Endothelial cell of umbilical vein (primary cell): Measurements from ENCODE around the gene SLIT1. TPM values are rescaled to one million over a fixed set of nuclear protein-coding genes. Genes with fewer than 3 reads are reported as not detected.

Experiments used
- Bru-seq: library from RNA; stranded (reverse); fragments of 400-500 nt; gene quantifications from one replicate; lab custom pipeline; 2021; lab: Mats Ljungman, UMichigan
- BruChase-seq, 2 experiments: library from RNA; stranded (reverse); fragments of 400-500 nt; gene quantifications; one replicate each; lab custom pipeline; 2021; lab: Mats Ljungman, UMichigan
- BruUV-seq: library from RNA; stranded (reverse); fragments of 400-500 nt; replicated peaks from 2 replicates; lab custom pipeline; 2021; lab: Mats Ljungman, UMichigan
- CTCF ChIA-PET: fragments of 300-600, 350-600 bp; sonication (Branson Sonifier 250); formaldehyde crosslinking; loops from one replicate; lab custom pipeline; 2021; ENCODE audit warnings: antibody characterized with exemption, inconsistent platforms; lab: Charles Lee
- POLR2A ChIA-PET: fragments of 300-600, 350-600 bp; sonication (Branson Sonifier 250); formaldehyde crosslinking; loops from one replicate; lab custom pipeline; 2021; ENCODE audit warnings: antibody characterized with exemption, inconsistent platforms; lab: Charles Lee
- DNase-seq: peaks from one replicate; pipeline ENCODE4 v3.0.0-alpha.2; 2011; ENCODE audit warnings: low read depth, low spot score
- FAIRE-seq: peaks from 2 replicates; lab custom pipeline; 2011; peaks lifted over from hg19 to GRCh38; lab: Jason Lieb, UNC
- H2AFZ ChIP-seq: 2 replicates; pipeline ENCODE4 v1.6.0; 2012; ENCODE audit warnings: low read depth, low read length, control low read depth, inconsistent platforms
- H3K27ac ChIP-seq: 2 replicates; pipeline ENCODE4 v1.5.1; 2011; ENCODE audit warnings: low read depth, mild to moderate bottlenecking, control low read depth, low read length, moderate library complexity; ENCODE audit not compliant: insufficient read depth
- H3K27me3 ChIP-seq, 2 experiments: 2 replicates each; pipeline versions ENCODE4 v1.6.0 to v1.6.1; 2011; ENCODE audit warnings: low read length in 2 of 2, mixed read lengths in 1 of 2; ENCODE audit not compliant: control insufficient read depth in 2 of 2, insufficient read depth in 2 of 2
- H3K36me3 ChIP-seq, 2 experiments: 2 replicates in 1 of 2; 3 replicates in 1 of 2; pipeline ENCODE4 v1.5.1; 2011; ENCODE audit warnings: low read length in 2 of 2, mild to moderate bottlenecking in 1 of 2, moderate library complexity in 1 of 2; ENCODE audit not compliant: control insufficient read depth in 2 of 2, insufficient read depth in 2 of 2; ENCODE audit errors: extremely low read depth in 1 of 2
- H3K4me1 ChIP-seq: 3 replicates; pipeline ENCODE4 v1.5.1; 2011; ENCODE audit warnings: mild to moderate bottlenecking, low read length; ENCODE audit not compliant: control insufficient read depth, insufficient read depth; ENCODE audit errors: extremely low read depth
- H3K4me2 ChIP-seq: 2 replicates; pipeline ENCODE4 v1.6.1; 2011; ENCODE audit warnings: low read length, control low read depth, mixed read lengths; ENCODE audit not compliant: insufficient read depth
- H3K4me3 ChIP-seq, 3 experiments: fragments of 200-600 bp in 1 of 3; sonication (generic), shearing (Covaris generic) in 1 of 3; replicated peaks in 1 of 3; 2 replicates each; pipeline ENCODE4 v1.5.1; 2011 to 2016; ENCODE audit warnings: control low read depth in 3 of 3, low read length in 3 of 3, mild to moderate bottlenecking in 2 of 3, inconsistent platforms in 1 of 3, low read depth in 1 of 3, moderate library complexity in 1 of 3; ENCODE audit not compliant: insufficient read depth in 1 of 3
- H3K79me2 ChIP-seq: 2 replicates; pipeline ENCODE4 v1.6.0; 2012; ENCODE audit warnings: low read length, inconsistent platforms; ENCODE audit not compliant: control insufficient read depth, insufficient read depth
- H3K9ac ChIP-seq: replicated peaks from 2 replicates; pipeline ENCODE3; 2011; ENCODE audit warnings: low read length, control low read depth; ENCODE audit not compliant: insufficient read depth; ENCODE audit errors: extremely low read depth
- H3K9me1 ChIP-seq: replicated peaks from 3 replicates; pipeline ENCODE4 v1.6.0; 2011; ENCODE audit warnings: mild to moderate bottlenecking, low read length; ENCODE audit not compliant: control insufficient read depth, insufficient read depth; ENCODE audit errors: extremely low read depth
- H3K9me3 ChIP-seq: replicated peaks from 2 replicates; pipeline ENCODE4 v1.5.1; 2012; ENCODE audit warnings: low read length, inconsistent platforms; ENCODE audit not compliant: control insufficient read depth, insufficient read depth
- H4K20me1 ChIP-seq: replicated peaks from 2 replicates; pipeline ENCODE3; 2011; ENCODE audit warnings: mild to moderate bottlenecking, low read length; ENCODE audit not compliant: control insufficient read depth, insufficient read depth; ENCODE audit errors: extremely low read depth
- CTCF ChIP-seq, 2 donors: IDR thresholded peaks; 1 replicate in 1 of 2; 2 replicates in 1 of 2; pipeline ENCODE4 v1.5.1; 2011; ENCODE audit warnings: low read length in 2 of 2, mild to moderate bottlenecking in 2 of 2, moderate library complexity in 2 of 2, control low read depth in 1 of 2, inconsistent platforms in 1 of 2, low read depth in 1 of 2; ENCODE audit not compliant: insufficient read depth in 1 of 2; ENCODE audit errors: extremely low read depth in 1 of 2
- FOS ChIP-seq: IDR thresholded peaks from 2 replicates; pipeline ENCODE4 v1.6.1; 2011; ENCODE audit warnings: mild to moderate bottlenecking, low read length, moderate library complexity, borderline replicate concordance; ENCODE audit not compliant: insufficient read depth
- GATA2 ChIP-seq: IDR thresholded peaks from 2 replicates; pipeline ENCODE4 v1.7.0; 2011; ENCODE audit warnings: low read depth, mild to moderate bottlenecking, moderate library complexity, mixed read lengths, low read length; ENCODE audit not compliant: insufficient read length, insufficient read depth
- JUN ChIP-seq: IDR thresholded peaks from 2 replicates; pipeline ENCODE4 v1.6.1; 2011; ENCODE audit warnings: borderline replicate concordance, low read depth; ENCODE audit not compliant: insufficient read length, insufficient read depth
- MYC ChIP-seq: IDR thresholded peaks from one replicate; pipeline ENCODE4 v1.6.1; 2011; ENCODE audit warnings: mild to moderate bottlenecking, low read depth, low read length
- dilution Hi-C: fragments of 300-500 bp; cut with MboI; formaldehyde crosslinking; loops from one replicate; pipeline ENCODE4 v1.15.0; 2019; ENCODE audit warnings: low sequenced_read_pairs; ENCODE audit not compliant: extremely low pct_ligation_motif_present
- intact Hi-C: fragments of 100-400 bp; cut with micrococcal nuclease; formaldehyde crosslinking; loops from one replicate; pipeline ENCODE4 v1.10.0; 2022
- long read RNA-seq: library from polyadenylated mRNA; stranded (forward); transcript quantifications from one replicate; pipeline ENCODE4 v2.0.0, GENCODE V29; 2021
- polyA minus RNA-seq, 3 experiments: library from RNA; depleted of rRNA, polyadenylated mRNA; stranded (reverse); fragments of >200 nt; gene quantifications; 1 replicate in 1 of 3; 2 replicates in 2 of 3; pipeline ENCODE4 v1.2.3, GENCODE V29; 2011
- polyA plus RNA-seq, 4 experiments: library from polyadenylated mRNA; depleted of rRNA in 3 of 4; stranded (reverse) in 3 of 4; unstranded in 1 of 4; fragments of >200 nt; gene quantifications; 2 replicates each; pipeline versions ENCODE4 v1.2.1 to v1.2.3, GENCODE V29; 2011 to 2012; ENCODE audit warnings: missing spikeins in 1 of 4
- total RNA-seq: library from RNA; stranded (reverse); gene quantifications from 2 replicates; pipeline ENCODE4 v1.2.3, GENCODE V29; 2021
- TF ChIP-seq, protein P1 (sequence below): IDR thresholded peaks from 2 replicates; pipeline ENCODE4 v1.6.1; 2011; ENCODE audit not compliant: insufficient read depth, insufficient read length

The SLIT1 gene
- total RNA-seq (0.05 and 0.20 TPM in 2 replicates), polyA plus RNA-seq (0.04 and 0.11 TPM in 2 replicates), polyA minus RNA-seq (0.10 TPM in 1 of 2 replicates, not detected in the other), Bru-seq, nascent RNA (percentile 14 among the genes with signal in this experiment), BruChase-seq, experiment 1, labeled RNA remaining after a 6-hour chase (percentile 12 among the genes with signal in this experiment), BruChase-seq, experiment 2, labeled RNA remaining after a 2-hour chase (percentile 11 among the genes with signal in this experiment)
- 0.01 and 0.04 TPM in 2 replicates for polyA plus RNA-seq (2011; cell fraction: cytosol; rRNA removed)
- 0.18 TPM in 2 replicates for polyA plus RNA-seq (2011; cell fraction: nucleus; rRNA removed)
- 0.04 TPM in 2 replicates for polyA plus RNA-seq (2012)
- not detected for polyA minus RNA-seq (2011; cell fraction: cytosol; rRNA and poly(A)+ RNA removed)
- 0.10 and 0.24 TPM in 2 replicates for polyA minus RNA-seq (2011; cell fraction: nucleus; rRNA and poly(A)+ RNA removed)
- long read RNA-seq, result 0 reads

GRCh38 chr10:97185326-97186058, at the start of gene SLIT1:
Gene SLIT1, minus strand, starts transcription at chr10:97185959. Its CDS starts 285 bp downstream, at chr10:97185674.
- no peaks in the 10 kb centered on the region for H4K20me1 ChIP-seq
- no peak within 1 kb of the TSS for H3K4me2 ChIP-seq
- POLR2A ChIA-PET, result no interaction called here
- H3K27me3 ChIP-seq, result peaks cover 45 to 58% of the 10 kb centered on the region in 2 experiments
- no peaks in the 10 kb centered on the region for H3K4me1 ChIP-seq
- H3K27ac ChIP-seq, result no peak within 1 kb of the TSS
- H3K79me2 ChIP-seq, result no peaks in the 10 kb centered on the region
- FAIRE-seq (no peak), DNase-seq (no peak)
- no peak within 1 kb of the TSS for H3K9ac ChIP-seq
- H2AFZ ChIP-seq, result no peak within 1 kb of the TSS
- dilution Hi-C loops, result no loop called here
- no peak within 1 kb of the TSS for H3K4me3 ChIP-seq
- CTCF ChIA-PET, result interaction anchor here (1.3 kb wide), 1 partner anchor 25 kb away, joined by 3 read pairs; no protein-coding TSS in a partner anchor
- H3K9me1 ChIP-seq, result no peaks in the 10 kb centered on the region
- TF ChIP-seq JUN, result no peak
- TF ChIP-seq CTCF (IDR thresholded peaks at IDR 0.05; ENCODE audit: extremely low read depth in 1 of 2, insufficient read depth in 1 of 2, low read depth in 1 of 2, low read length in 2 of 2), result no peak
- no peak for TF ChIP-seq MYC
- TF ChIP-seq, protein P1, sequence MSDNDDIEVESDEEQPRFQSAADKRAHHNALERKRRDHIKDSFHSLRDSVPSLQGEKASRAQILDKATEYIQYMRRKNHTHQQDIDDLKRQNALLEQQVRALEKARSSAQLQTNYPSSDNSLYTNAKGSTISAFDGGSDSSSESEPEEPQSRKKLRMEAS, result no peak
- no peak for TF ChIP-seq FOS
- TF ChIP-seq GATA2, result no peak
- intact Hi-C loops, result no loop called here
- no peaks in the 10 kb centered on the region for H3K36me3 ChIP-seq
- no TSS peak for BruUV-seq
- no peaks in the 10 kb centered on the region for H3K9me3 ChIP-seq
